AG04450 (cell line): ENCODE measurements around the gene CARS1. TPM values are rescaled to one million over a fixed set of nuclear protein-coding genes. Genes with fewer than 3 reads are reported as not detected.

Experiments
- CTCF ChIA-PET: fragments of 300-600, 350-600 bp; formaldehyde crosslinking; extraction: SDS; loops from one replicate; lab custom pipeline; 2022; ENCODE audit warnings: antibody characterized with exemption, inconsistent platforms; lab: Charles Lee
- POLR2A ChIA-PET: fragments of 350-600 bp; formaldehyde crosslinking; extraction: SDS; loops from one replicate; lab custom pipeline; 2021; ENCODE audit warnings: antibody characterized with exemption, inconsistent platforms; lab: Yijun Ruan, JAX
- DNase-seq: peaks from one replicate; pipeline ENCODE4 v3.0.0-alpha.2; 2011; ENCODE audit warnings: low read depth, low spot score
- H3K27ac ChIP-seq: one replicate; pipeline ENCODE4 v1.5.1; 2012; ENCODE audit warnings: low read depth, low read length, control low read depth
- H3K27me3 ChIP-seq: one replicate; pipeline ENCODE4 v1.6.0; 2012; ENCODE audit warnings: low read length; ENCODE audit not compliant: control insufficient read depth, insufficient read depth
- H3K4me3 ChIP-seq: 2 replicates; pipeline ENCODE4 v1.5.1; 2011; ENCODE audit warnings: mild to moderate bottlenecking, low read depth, low read length, control low read depth
- H3K9me3 ChIP-seq: 2 replicates; pipeline ENCODE4 v1.5.1; 2012; ENCODE audit warnings: low read length; ENCODE audit not compliant: control insufficient read depth, insufficient read depth
- CTCF ChIP-seq: IDR thresholded peaks from 2 replicates; pipeline ENCODE4 v1.5.1; 2011; ENCODE audit warnings: low read depth, low read length, control low read depth, inconsistent platforms
- polyA plus RNA-seq: library from polyadenylated mRNA; depleted of rRNA; stranded (reverse); fragments of >200 nt; gene quantifications from 2 replicates; pipeline ENCODE4 v1.2.3, GENCODE V29; 2011

CARS1 gene
- polyA plus RNA-seq, 1 experiment = 139 TPM

GRCh38 chr11:2992997-2993325 is 64.3 kb downstream of the CARS1 start:
- no peaks in the 10 kb centered on the region; the same call in 1 of the 2 replicates for H3K9me3 ChIP-seq
- peak overlapping the region; percentile 69 for H3K4me3 ChIP-seq
- no peak for TF ChIP-seq CTCF
- no peak for DNase-seq
- H3K27ac ChIP-seq = no peak overlapping the region
- H3K27me3 ChIP-seq = no peaks in the 10 kb centered on the region
- CTCF ChIA-PET = no interaction called here
- POLR2A ChIA-PET = interaction anchor here (1.2 kb wide), 1 partner anchor 64 kb away, joined by 3 read pairs; the partner anchor contains the start of gene PHLDA2

GRCh38 chr11:2992234-2992996 is 64.8 kb downstream of the CARS1 start, which contains the start of gene NAP1L4:
TSS of gene NAP1L4 (minus strand) at chr11:2992329. CDS start at chr11:2979220, 13,109 bp downstream.
- TF ChIP-seq CTCF = no peak
- CTCF ChIA-PET = no interaction called here

GRCh38 chr11:2991452-2992233 is 65.6 kb downstream of the CARS1 start:
- DNase-seq = no peak
- H3K4me3 ChIP-seq = peak overlapping the region; percentile 91
- ChIA-PET POLR2A (interaction anchor here (0.7 to 1.4 kb wide), 8 partner anchors 9 to 99 kb away, joined by 3 to 9 read pairs (median 4); partner anchors contain the start of gene PHLDA2), CTCF (no interaction called here)
- no peak for TF ChIP-seq CTCF
- peak overlapping the region; percentile 70 for H3K27ac ChIP-seq
- no peaks in the 10 kb centered on the region; the same call in 1 of the 2 replicates for H3K9me3 ChIP-seq
- H3K27me3 ChIP-seq = no peaks in the 10 kb centered on the region

More at GRCh38 chr11:2992234-2992996, 64.8 kb downstream of the CARS1 start, which contains the start of gene NAP1L4:
- POLR2A ChIA-PET = interaction anchor here (0.7 to 1.4 kb wide), 9 partner anchors 9 to 100 kb away, joined by 3 to 9 read pairs (median 4); partner anchors contain the start of gene PHLDA2
- peak within 1 kb of the TSS; percentile 91 for H3K4me3 ChIP-seq
- H3K27ac ChIP-seq = peak within 1 kb of the TSS; percentile 70
- no peaks in the 10 kb centered on the region for H3K27me3 ChIP-seq
- DNase-seq = peak; percentile 90
- no peaks in the 10 kb centered on the region; the same call in 1 of the 2 replicates for H3K9me3 ChIP-seq

- ChIA-PET CTCF (interaction anchor here (0.5 to 1.4 kb wide), 4 partner anchors 16 to 719 kb away, joined by 3 to 5 read pairs (median 3); no protein-coding TSS in a partner anchor), POLR2A (interaction anchor here (0.6 to 1.4 kb wide), 3 partner anchors 45 to 291 kb away, joined by 3 to 9 read pairs (median 3); partner anchors contain the start of gene KCNQ1OT1)
- no peaks in the 10 kb centered on the region; the same call in 1 of the 2 replicates for H3K9me3 ChIP-seq
- H3K27ac ChIP-seq = peak overlapping the region; percentile 70
- peak overlapping the region; percentile 91 for H3K4me3 ChIP-seq
- no peaks in the 10 kb centered on the region for H3K27me3 ChIP-seq
- no peak for TF ChIP-seq CTCF
- no peak for DNase-seq
Observed at GRCh38 chr11:2990617-2991451, 66.4 kb downstream of the CARS1 start.
